GM18870 (cell line): ENCODE results near the gene ARHGEF37.

Experiments used
- ATAC-seq: cut with Tn5 transposase; IDR thresholded peaks from one replicate; pipeline ENCODE4 v1.9.1; 2021; ENCODE audit warnings: moderate library complexity; ENCODE audit not compliant: unreplicated experiment

The ARHGEF37 gene

DNA sequence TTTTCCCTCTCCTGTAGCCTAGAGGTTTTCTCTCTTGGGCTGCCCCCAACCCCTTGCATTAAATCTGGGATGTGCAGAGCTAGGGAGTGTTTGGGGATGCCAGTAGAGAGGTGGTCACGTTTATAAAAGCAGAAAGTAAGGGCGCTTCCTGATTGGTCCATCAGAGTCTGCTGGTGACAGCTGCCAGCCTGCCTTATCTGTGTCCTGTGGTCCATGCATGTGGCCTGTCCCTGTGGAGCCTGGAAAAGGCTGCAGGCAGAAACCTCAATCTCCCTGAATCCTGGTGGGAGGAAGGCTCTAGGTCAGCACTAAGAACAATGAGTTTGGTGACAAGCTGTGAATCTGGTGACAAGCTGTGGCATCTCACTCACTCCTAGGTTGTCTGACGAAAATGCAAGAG is 42.2 kb downstream of the ARHGEF37 start:
- no peak for ATAC-seq

DNA sequence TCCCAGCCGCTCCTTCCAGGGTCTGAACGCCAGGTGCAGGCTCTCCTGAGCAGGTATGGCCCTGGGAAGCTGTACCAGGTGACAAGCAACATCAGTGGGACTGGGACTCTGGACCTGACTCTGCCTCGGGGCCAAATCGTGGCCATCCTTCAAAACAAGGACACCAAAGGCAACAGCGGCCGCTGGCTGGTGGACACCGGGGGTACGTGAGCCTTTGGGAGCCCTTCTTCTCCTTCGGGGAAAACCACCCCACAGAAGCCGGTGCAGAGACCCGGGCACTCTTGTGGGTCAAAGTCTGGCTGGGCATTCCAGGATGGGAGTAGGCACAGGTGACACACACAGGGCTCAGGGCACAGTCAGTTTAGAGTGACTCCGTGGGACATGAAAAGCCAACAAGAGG is 45.8 kb downstream of the ARHGEF37 start:
- ATAC-seq: no peak

DNA sequence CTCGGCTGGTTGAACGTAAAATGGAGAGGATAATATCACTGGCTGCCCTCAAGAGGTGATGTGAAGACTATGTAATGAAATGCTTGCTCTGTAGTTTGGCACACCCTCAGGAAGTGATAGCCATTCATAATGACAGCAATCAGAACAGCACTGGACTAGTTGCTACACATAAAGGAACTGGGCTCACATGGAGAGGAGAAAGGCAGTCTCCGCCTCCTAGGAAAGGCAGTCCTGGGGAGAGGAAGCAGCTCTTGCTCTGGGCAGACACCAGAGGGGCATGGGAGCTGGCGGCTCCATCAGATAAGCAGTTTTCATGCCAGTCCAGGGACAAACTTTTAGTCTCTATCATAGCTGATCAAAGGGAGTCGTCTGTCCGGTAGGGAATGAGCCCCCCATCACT is 46.9 kb downstream of the ARHGEF37 start:
- no peak for ATAC-seq

DNA sequence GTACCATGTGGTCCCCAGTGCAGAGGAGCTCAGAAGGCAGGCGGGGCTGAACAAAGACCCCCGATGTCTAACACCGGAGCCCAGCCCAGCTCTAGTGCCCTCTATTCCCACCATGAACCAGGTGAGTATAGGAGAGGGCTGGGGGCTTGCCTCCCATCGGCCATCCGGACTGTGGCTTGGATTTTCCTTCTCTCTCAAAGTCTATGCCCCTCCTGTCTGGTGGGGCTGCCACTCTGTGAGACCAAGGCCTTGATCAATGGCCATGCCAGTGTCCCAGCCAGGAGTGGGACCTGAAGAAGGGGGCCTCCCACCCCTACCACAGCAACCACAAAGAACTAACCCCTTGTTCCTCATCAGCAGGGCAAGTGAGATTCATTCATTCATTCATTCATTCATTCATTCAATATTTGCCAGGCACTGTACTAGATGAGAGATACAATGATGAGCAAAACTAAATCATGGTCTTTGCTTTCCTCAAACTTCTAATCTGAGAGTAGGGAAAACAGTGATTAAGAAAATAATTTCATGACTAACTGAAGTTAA is 47.6 kb downstream of the ARHGEF37 start:
- no peak for ATAC-seq

DNA sequence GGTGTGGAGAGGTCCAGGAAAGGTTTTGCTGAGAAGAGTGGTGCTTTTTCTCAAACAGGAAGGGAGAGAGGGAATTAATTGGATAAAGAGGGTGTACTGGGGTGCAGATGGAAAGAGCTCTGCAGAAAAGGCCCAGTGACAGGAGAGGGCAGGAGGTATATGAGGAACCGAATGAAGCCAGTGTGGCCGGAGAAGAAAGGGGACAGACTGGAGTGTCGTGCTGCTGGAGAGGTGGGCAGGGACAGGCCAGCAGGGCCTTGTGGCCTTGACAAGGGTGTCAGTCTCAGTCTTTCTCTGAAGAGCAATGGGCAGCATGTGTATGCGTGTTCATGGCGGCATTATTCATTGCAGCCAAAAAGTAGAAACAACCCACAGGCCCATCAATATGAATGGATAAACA is 48.1 kb downstream of the ARHGEF37 start:
- ATAC-seq: no peak

DNA sequence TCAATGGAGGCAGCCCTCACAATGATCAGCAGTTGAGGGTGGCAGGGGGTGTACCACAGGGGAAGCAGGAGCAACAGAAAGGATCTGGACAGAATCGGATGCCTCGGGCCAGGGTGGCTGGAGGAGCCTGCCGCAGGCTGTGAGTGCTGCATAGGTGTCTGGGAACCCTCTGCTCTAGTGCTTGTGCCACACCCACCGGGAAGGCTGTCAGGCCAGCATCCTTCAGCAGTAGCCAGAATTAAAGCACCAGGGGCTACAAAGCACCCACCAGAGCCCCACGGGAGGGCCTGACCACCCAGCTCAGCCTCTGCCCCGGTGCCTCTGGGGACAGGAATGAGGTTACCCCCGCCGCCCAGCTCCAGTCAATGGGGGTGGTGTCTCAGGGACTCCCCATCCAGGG is 49.0 kb downstream of the ARHGEF37 start:
- no peak for ATAC-seq

DNA sequence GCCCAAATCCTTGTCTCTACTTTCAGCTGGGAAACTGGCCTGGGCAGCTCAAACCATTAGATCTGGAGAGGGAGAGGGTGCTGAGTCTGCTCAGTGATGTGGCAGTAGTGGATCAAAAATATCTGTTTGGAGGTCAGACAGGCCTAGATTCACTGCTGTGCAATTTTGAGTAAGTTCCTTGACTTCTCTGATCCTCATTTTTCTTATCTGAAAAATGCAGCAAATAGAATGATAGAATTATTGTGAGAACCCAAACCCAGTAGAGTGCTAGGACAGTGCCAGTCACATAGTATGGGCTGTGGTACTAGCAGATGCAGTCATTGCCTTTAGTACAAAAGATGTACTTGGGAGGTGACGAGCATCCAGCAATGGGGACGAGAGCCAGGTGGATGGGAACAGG is 50.2 kb downstream of the ARHGEF37 start:
- ATAC-seq: no peak

DNA sequence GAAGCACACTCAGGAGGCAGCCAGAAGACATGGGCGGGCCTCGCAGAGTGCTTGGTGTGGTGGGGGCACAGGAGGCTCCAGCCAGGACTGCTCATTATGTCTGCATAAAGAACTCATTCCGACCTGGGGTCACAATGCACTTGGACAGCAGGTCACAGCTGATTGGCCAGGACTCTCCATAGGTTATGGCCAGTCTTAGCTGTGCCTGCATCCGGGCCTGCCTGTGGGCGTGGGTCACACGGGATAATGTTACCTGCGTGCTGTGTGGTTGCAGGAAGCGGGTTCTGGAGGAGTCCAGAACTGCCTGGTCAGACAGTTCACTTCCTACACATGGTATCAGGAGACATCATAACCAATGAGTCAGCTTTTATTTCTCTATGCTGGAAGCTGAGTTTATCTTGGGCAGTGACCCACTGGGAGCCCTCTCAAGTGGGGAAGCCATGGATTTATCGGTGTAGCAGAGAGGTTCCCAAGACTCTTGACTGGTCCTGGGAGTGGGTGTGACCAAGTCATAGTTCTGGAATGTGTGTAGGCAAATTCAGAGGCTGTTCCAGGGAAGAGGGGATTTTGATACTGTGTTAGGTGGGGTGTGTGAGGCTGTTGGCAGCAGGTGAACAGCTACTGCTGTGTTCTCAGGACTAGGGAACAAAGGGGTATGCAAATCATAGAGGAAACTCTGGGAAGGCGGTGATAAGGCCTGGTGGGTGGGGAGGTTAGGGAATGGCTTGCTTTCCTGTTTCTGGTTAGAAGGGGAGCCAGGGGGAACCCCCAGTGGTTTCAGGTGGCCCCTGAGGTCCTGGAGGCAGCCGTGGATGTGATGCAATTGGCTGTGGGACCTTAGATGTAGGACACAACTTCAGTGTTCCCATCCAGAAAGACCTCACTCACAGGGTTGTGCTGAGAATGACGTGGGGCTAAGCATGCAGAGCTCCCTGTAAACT is 51.3 kb downstream of the ARHGEF37 start:
- ATAC-seq: no peak

DNA sequence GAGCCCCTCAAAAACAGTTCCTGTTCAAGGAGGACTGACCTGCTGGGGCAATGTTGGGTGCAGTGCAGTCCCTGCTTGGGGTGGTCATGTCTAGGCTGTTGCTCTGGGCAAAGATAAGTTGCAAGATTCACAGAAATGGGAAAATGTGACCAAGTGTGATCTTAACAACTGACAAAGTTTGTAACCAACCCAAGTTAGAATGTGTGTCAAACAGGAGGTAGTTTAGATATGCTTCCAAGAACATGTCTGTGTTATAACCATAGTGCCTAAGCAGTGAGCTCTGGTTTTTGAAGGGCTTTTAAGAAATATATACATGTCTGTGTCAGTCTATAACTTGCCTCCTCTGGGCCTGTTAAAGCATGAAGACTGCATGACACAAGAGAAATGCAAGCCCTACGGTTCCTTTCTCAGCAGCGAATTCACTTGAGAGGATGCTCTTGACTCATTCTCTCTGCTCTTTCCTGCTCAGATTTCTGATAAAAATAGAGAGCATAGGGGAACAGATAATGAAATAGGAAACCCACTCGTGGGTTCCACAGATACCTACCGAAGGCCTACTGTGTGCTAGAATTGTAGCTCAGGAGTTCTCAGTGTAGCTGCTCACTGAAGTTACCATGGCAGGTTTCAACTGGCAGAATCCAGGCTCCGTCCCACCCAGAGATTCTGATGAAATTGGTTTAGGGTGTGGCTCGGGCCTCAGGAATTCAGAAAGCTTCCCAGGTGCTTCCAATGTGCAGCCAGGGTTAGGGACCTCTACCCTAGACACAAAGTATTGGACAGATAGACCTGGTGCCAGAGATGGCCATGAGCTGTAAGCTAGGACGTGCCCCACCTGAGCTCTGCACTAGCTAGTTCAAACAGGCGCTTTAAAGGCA is 52.4 kb downstream of the ARHGEF37 start:
- ATAC-seq: no peak

DNA sequence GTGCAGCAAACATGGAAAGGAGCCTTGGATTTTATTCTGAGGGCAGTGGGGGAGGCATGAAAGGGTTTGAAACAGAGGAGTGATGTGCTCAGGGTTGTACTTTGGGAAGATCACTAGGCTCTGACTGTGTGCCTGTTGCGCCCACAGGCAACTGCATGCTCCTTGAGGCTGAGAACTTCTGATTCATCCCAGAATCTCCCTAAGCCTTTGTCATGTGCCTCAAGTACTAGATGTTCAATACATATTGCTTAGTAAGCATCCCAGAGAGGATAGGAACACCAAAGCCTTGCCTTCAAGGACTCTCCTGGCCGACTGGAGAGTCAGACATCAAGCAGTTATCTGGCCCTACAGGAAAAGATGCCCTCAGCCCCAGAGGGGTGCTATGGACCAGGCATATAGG is 54.1 kb downstream of the ARHGEF37 start:
- ATAC-seq: no peak

DNA sequence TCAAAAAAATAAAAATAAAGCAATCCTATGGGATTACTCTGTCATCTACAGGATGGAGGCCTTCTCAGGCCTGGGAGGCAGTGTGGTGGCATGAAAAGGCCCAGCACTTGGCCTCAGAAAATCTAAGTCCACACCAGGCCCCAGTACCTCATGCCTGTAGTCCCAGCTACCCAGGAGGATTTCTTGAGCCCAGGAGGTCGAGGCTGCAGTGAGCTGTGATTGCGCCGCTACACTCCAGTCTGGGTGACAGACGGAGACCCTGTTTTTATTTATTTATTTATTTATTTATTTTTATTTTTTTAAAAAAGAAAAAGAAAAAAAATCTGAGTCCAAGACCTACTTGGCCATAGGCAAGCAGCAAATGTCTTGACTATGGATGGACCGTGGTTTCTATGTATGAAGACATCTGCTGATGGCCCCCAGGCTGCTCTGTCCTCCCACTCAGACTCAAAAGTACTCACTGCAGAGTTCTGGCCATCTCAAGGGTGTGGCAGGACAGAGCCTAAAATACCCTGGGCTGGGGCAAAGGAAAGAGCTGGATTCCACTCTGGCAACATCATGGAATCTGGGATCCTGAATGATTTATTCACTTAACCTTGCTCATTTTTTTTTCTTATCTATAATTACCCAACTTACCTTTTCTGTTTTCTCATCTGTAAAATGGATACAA is 55.0 kb downstream of the ARHGEF37 start:
- no peak for ATAC-seq

DNA sequence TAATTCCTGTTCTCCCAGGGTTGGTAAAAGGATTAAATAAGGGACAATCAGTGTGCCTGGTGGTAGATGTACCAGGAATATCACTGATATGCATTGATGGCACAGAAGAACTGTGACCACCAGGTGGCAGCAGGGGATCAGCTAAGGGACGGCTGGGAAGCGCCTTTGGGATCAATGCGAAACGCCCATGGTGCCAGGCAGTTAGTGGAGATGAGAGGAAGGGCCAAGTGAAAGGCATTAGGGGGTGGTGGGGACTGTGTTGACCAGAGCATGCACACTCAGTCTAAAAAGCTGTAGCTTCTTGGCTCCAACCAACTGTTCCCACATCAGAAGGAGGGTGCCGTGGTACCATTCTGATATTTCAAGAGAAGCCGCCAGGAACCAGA is 55.6 kb downstream of the ARHGEF37 start:
- ATAC-seq: no peak

DNA sequence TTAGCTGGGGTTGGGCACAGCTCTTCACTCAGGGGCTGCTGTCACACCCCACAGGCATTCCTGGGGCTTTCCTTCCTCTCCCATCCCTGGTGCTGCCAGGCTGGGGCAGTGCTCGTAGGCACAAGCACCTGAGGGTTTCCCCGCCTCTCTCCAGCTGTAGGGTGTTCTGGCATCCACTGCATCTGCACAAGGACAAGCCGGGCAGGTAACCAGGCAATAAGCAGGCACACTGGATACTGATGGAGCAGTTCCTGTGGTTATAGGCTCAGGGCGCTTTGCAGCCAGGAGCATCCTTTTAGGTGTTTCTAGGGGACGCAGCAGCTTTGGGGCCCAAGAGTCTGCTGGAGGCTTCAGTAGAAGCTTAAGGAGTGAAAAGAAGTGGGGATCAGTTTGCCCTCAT is 56.8 kb downstream of the ARHGEF37 start:
- ATAC-seq: no peak

DNA sequence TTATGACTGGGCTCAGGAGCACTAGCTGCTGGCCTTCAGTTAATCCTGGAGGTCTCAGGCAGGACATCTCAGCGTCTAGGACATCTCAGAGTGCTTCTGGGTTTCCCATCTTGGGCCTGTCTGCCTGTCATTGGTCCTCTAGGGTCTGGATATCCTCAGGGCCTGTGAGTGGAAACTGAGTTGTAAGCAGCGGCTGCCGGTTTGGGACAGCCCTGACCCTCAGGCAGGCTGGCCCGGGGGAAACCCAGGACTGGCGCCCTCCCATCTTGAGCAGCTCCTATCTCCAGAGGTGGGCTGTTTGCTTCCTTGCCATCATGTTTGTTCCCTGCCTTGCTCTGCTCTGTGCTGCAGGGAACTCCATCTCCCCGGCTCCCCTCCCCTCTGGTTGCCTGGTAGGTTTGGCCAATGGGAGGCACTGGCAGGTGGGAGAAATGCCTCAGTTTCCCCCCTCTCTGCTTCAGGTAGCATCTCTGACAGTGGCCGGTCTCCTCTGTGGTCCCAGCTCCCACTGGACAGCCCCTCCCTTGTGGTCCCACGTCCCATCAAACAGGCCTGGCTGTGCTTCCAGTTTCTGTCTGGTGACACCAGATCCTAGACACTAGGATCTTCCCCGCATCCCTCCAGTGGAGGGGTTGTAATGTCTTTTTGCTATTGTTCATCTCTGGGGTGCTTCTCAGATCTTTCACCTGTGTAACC is 57.4 kb downstream of the ARHGEF37 start:
- ATAC-seq: no peak

DNA sequence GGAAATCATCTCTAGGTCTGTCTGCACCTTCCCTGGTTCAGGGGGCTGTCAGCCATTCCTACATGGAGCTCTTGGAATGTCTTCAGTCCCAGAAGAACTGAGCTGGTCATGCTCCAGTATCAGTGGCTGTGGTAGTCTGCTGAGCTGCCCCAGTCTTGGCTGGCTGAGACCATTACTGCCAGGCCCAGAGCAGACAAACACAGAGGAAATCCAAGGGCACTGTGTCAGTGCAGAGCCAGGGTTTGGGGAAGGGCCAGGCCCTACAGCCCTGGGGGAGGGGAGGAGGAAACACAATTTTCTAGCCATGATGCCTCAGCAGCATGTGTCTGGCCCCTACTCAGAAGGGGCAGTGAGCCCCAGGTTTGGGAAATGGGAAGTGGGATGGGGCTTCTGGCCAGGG is 58.4 kb downstream of the ARHGEF37 start:
- no peak for ATAC-seq

DNA sequence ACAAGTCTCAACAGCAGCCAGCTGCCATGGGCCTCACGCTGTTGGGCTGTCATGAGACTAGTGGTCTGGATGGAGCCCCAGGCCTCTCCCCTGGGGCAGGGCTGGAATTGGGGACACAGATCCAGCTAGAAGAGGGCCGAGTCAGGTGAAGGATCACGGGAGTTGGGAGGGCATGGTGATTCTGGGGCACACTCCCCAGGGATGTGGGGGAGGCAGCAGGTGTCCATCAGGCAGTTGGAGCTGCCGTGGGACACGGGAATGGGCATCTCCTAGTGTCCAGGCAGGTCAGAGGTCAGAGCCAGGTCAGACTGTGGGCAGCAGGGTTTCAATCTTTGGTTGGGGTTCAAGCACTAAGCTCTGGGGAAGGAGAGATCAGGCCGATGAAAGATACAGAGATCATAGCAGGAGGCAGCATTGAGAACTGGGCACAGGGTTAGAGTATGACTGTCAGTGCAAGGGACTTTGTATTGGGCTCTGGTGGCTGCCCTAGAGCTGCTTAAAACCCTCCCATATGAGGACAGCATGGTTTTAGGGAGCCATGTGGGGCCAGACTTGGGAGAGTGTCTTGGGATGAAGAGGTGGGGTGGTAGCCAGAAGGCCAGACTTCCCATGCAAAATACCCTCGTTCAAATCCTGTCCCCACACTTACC is 59.2 kb downstream of the ARHGEF37 start:
- ATAC-seq: no peak

DNA sequence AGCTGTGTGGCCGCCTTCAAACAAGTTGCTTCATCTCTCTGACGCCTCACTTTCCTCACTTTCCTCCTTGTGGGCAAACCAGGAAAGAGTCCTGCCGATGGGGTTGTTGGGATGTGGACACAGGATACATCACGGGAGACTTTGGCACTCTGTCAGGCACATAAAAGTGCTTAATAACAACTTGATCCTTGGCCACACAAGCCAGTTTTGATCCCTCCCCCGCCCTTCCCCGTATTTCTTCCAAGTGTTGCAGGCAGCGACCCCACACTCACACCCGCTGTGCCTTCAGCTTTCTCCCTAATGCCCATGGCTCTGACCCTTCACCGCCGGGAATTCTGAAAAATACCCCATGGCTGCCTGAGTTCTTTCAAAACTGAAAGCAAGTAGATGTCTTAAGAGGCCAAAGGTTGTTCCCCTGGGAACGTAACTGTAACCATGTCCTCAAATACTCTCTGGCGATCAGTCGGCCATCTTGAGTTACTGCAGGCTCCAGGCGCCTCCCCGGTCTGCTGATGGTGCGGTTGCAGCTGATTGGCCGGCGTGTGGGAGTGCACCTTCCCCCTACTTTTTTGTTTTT is 59.8 kb downstream of the ARHGEF37 start:
- ATAC-seq: no peak

DNA sequence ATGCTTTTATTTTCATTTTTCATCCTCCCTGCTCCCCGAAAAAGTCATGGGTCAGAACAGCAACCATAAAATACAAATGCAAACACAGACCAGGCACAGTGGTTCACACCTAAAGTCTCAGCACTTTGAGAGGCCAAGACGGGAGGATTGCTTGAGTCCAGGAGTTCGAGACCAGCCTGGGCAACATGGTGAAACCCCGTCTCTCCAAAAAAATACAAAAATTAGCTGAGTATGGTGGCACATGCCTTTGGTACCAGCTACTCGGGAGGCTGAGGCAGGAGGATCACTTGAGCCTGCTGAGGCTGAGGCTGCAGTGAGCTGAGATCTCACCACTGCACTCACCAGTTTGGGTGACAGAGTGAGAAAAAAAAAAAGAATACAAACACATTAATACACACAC is 60.3 kb downstream of the ARHGEF37 start:
- no peak for ATAC-seq

DNA sequence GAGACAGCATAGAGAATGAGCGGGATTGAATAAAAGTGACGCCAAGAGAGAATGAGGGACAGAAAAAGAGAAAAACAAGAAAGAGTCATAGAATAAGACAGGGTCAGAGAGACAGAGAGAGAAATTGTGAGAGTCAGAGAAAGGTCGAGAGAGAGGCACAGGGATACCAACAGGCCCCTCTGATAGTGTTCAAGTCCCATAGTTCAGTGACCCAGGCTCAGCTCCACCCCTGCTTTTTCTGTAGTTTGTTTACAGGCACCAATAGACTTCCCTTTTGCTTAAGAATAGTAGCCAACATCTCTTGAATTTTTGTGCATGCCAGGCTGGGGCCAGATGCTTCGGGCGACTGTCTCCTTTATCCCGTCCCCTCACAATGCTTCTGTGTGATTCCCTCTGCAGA is 62.5 kb downstream of the ARHGEF37 start:
- no peak for ATAC-seq

DNA sequence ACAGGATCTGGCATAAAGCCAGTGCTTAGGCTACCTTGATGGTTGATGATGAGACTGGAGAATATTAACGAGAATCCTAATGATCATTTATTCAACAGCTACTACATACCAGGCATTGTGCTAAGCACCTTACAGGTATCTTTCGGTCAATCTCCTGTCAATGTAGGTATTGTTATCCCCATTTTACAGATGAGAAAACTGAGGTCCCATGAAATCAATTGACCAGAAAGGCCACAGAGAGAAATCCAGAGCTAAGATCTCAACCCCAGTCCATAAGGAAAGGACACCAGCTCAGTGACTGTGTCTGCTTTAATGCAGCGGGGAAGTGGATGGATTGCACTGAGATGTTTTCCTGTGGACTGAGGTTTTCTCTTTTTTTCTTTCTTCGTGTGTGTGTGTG is 63.3 kb downstream of the ARHGEF37 start:
- ATAC-seq: no peak
